ENCODE data around the gene PITPNM2. TPM values are rescaled to one million over a fixed set of nuclear protein-coding genes. Genes with fewer than 3 reads are reported as not detected.

Gene PITPNM2
- polyA plus RNA-seq, 1 donor (not counting 4 experiments of a cell fraction or from before 2014, with no cell fraction given): 1.4 TPM

DNA sequence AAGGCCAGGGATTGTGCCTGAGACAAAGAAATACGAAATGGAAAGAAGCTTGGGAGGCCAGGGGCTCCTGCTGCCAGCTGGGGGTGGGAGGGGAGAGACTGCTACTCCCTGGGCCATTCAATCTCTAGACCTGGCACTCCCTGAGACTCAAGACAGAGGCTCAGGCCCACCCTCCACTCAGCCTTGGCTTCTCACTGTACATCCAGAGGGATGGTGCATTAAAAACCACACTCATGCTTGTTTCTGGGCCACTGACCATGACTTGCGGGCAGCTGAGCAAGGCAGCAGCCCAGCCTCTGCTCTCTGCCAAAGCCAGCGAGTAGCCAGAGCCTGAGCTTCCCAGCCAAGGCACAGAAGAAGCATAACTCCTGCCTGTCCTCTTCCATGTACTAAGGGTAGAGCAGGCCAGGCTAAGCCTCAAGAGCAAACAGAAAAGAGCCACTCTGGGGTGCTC is 41.5 kb downstream of the PITPNM2 start:
- FAIRE-seq: no peak
- H3K36me3 ChIP-seq (ENCODE audit: control insufficient read depth in 2 of 2, extremely low read depth in 1 of 2, insufficient read depth in 2 of 2, low read length in 2 of 2): peaks cover 4 to 7% of the 10 kb centered on the region in 2 experiments
- no peak overlapping the region for H3K4me2 ChIP-seq (ENCODE audit: control insufficient read depth, extremely low read depth, insufficient read depth, low read depth, low read length)
- no peaks in the 10 kb centered on the region for H3K79me2 ChIP-seq (ENCODE audit: control insufficient read depth, insufficient read depth, low read length)
- H4K20me1 ChIP-seq (ENCODE audit: control insufficient read depth, extremely low read depth, insufficient read depth, low read length): no peaks in the 10 kb centered on the region
- dilution Hi-C loops (cut with MboI; ENCODE audit: extremely low pct_ligation_motif_present, low sequenced_read_pairs): no loop called here
- H3K4me1 ChIP-seq (ENCODE audit: control insufficient read depth, extremely low read depth, insufficient read depth, low read length): peaks cover 3% of the 10 kb centered on the region
- no peak overlapping the region for H3K9ac ChIP-seq (ENCODE audit: control insufficient read depth, extremely low read depth, insufficient read depth, low read length)
- H3K27ac ChIP-seq (ENCODE audit: control insufficient read depth, insufficient read depth, low read length): no peak overlapping the region
- H2AFZ ChIP-seq (ENCODE audit: control insufficient read depth, low read length): no peak overlapping the region
- H3K9me3 ChIP-seq (ENCODE audit: control insufficient read depth, low read depth, low read length): no peaks in the 10 kb centered on the region
- no peak for DNase-seq (ENCODE audit: low read depth, low spot score)
- H3K27me3 ChIP-seq (ENCODE audit: control insufficient read depth, extremely low read depth, insufficient read depth, low read length): no peaks in the 10 kb centered on the region
- H3K4me3 ChIP-seq (ENCODE audit: control insufficient read depth in 2 of 3, extremely low read depth in 1 of 3, insufficient read depth in 2 of 3, low read depth in 1 of 3, low read length in 3 of 3): no peak overlapping the region
- TF ChIP-seq, protein P1, sequence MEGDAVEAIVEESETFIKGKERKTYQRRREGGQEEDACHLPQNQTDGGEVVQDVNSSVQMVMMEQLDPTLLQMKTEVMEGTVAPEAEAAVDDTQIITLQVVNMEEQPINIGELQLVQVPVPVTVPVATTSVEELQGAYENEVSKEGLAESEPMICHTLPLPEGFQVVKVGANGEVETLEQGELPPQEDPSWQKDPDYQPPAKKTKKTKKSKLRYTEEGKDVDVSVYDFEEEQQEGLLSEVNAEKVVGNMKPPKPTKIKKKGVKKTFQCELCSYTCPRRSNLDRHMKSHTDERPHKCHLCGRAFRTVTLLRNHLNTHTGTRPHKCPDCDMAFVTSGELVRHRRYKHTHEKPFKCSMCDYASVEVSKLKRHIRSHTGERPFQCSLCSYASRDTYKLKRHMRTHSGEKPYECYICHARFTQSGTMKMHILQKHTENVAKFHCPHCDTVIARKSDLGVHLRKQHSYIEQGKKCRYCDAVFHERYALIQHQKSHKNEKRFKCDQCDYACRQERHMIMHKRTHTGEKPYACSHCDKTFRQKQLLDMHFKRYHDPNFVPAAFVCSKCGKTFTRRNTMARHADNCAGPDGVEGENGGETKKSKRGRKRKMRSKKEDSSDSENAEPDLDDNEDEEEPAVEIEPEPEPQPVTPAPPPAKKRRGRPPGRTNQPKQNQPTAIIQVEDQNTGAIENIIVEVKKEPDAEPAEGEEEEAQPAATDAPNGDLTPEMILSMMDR (optimal IDR thresholded peaks at IDR 0.05 in 1 of 3, IDR thresholded peaks at IDR 0.05 in 1 of 3, conservative IDR thresholded peaks at IDR 0.05 in 1 of 3; ENCODE audit: extremely low read depth in 1 of 3, insufficient read depth in 2 of 3, low read length in 3 of 3): no peak
- TF ChIP-seq EZH2 (IDR thresholded peaks at IDR 0.05; ENCODE audit: low read length): no peak
- no peaks in the 10 kb centered on the region for H3K9me1 ChIP-seq (ENCODE audit: control insufficient read depth, extremely low read depth, insufficient read depth, low read length)

DNA sequence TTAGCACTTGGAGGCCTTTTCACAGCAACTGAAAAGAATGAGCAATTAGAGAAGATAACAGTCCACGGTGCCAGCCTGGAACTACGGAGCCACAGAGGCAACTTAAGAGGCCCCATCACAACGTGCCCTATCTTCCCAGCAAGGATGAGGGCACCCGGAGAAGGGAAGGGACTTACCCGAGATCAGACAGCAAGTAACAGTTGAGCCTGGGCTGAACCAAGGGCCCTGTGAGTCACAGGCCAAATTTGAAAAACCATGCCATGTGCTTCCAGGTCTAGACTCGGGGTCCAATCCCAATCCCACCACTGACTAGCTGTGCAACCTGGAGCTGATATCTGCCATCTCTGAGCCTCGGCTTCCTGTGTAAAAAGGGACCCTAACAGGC is 42.2 kb downstream of the PITPNM2 start:
- H3K79me2 ChIP-seq (ENCODE audit: control insufficient read depth, insufficient read depth, low read length): no peaks in the 10 kb centered on the region
- H3K27me3 ChIP-seq (ENCODE audit: control insufficient read depth, extremely low read depth, insufficient read depth, low read length): no peaks in the 10 kb centered on the region
- dilution Hi-C loops (cut with MboI; ENCODE audit: extremely low pct_ligation_motif_present, low sequenced_read_pairs): no loop called here

More for the DNA sequence above, 42.2 kb downstream of the PITPNM2 start:
- TF ChIP-seq EZH2 (IDR thresholded peaks at IDR 0.05; ENCODE audit: low read length): no peak
- TF ChIP-seq, protein P1 (optimal IDR thresholded peaks at IDR 0.05 in 1 of 3, IDR thresholded peaks at IDR 0.05 in 1 of 3, conservative IDR thresholded peaks at IDR 0.05 in 1 of 3; ENCODE audit: extremely low read depth in 1 of 3, insufficient read depth in 2 of 3, low read length in 3 of 3): no peak
- Histone ChIP-seq H3K9me1 (ENCODE audit: control insufficient read depth, extremely low read depth, insufficient read depth, low read length) (no peaks in the 10 kb centered on the region), H3K4me1 (ENCODE audit: control insufficient read depth, extremely low read depth, insufficient read depth, low read length) (no peaks in the 10 kb centered on the region), H3K4me3 (ENCODE audit: control insufficient read depth in 2 of 3, extremely low read depth in 1 of 3, insufficient read depth in 2 of 3, low read depth in 1 of 3, low read length in 3 of 3) (no peak overlapping the region), H3K9me3 (ENCODE audit: control insufficient read depth, low read depth, low read length) (no peaks in the 10 kb centered on the region), H3K27ac (ENCODE audit: control insufficient read depth, insufficient read depth, low read length) (no peak overlapping the region), H3K9ac (ENCODE audit: control insufficient read depth, extremely low read depth, insufficient read depth, low read length) (no peak overlapping the region), H3K36me3 (ENCODE audit: control insufficient read depth in 2 of 2, extremely low read depth in 1 of 2, insufficient read depth in 2 of 2, low read length in 2 of 2) (peaks cover 4 to 7% of the 10 kb centered on the region in 2 experiments), H2AFZ (ENCODE audit: control insufficient read depth, low read length) (no peak overlapping the region), H3K4me2 (ENCODE audit: control insufficient read depth, extremely low read depth, insufficient read depth, low read depth, low read length) (no peak overlapping the region), H4K20me1 (ENCODE audit: control insufficient read depth, extremely low read depth, insufficient read depth, low read length) (no peaks in the 10 kb centered on the region)
- FAIRE-seq (no peak), DNase-seq (ENCODE audit: low read depth, low spot score) (no peak)
